Fibroblast of mammary gland (primary cell): ENCODE measurements around the gene KSR1.
"Not testable (repeated sequence)": the region's sequence is repeated elsewhere in the genome, so short reads cannot be mapped to it uniquely, and the experiment has no call there.

ENCODE experiments used
- DNase-seq: peaks from one replicate; pipeline ENCODE4 v3.0.0-alpha.2; 2010; ENCODE audit warnings: low read depth
- H3K4me3 ChIP-seq: 2 replicates; pipeline ENCODE4 v1.5.1; 2011; ENCODE audit warnings: low read depth, mild to moderate bottlenecking, low read length, moderate library complexity; ENCODE audit not compliant: control insufficient read depth
- CTCF ChIP-seq: conservative IDR thresholded peaks from 2 replicates; pipeline ENCODE4 v1.5.1; 2011; ENCODE audit warnings: low read depth, low read length, inconsistent platforms; ENCODE audit not compliant: control insufficient read depth, insufficient read depth

Gene KSR1

GRCh38 chr17:27623614-27624013 is 167.4 kb downstream of the KSR1 start:
- no peak for DNase-seq
- no peak overlapping the region for H3K4me3 ChIP-seq
- no peak for TF ChIP-seq CTCF

GRCh38 chr17:27624539-27624938 is 168.3 kb downstream of the KSR1 start:
- H3K4me3 ChIP-seq = no peak overlapping the region
- TF ChIP-seq CTCF = no peak
- no peak for DNase-seq

GRCh38 chr17:27625856-27626255 is 169.6 kb downstream of the KSR1 start:
- H3K4me3 ChIP-seq = no peak overlapping the region
- no peak for DNase-seq
- TF ChIP-seq CTCF = no peak

- no peak for DNase-seq
- TF ChIP-seq CTCF = no peak
These were observed 171.3 kb downstream of the KSR1 start for GRCh38 chr17:27627514-27627913.

GRCh38 chr17:27628376-27628775 is 172.1 kb downstream of the KSR1 start:
- no peak for DNase-seq
- H3K4me3 ChIP-seq = no peak overlapping the region
- TF ChIP-seq CTCF = no peak

More at GRCh38 chr17:27627514-27627913, 171.3 kb downstream of the KSR1 start:
- H3K4me3 ChIP-seq = no peak overlapping the region

- not testable (repeated sequence) for H3K4me3 ChIP-seq, DNase-seq
These were observed 173.0 kb downstream of the KSR1 start for GRCh38 chr17:27629260-27629659.

GRCh38 chr17:27630607-27631410 is 174.6 kb downstream of the KSR1 start, which contains the start of gene LGALS9:
TSS of gene LGALS9 (plus strand) at chr17:27631188. CDS start at chr17:27631266, 78 bp downstream.
- DNase-seq = no peak
- no peak within 1 kb of the TSS for H3K4me3 ChIP-seq
- TF ChIP-seq CTCF = no peak
